Left ventricle myocardium inferior (tissue), 1 donor: ENCODE data around the gene MT1A. TPM values are rescaled to one million over a fixed set of nuclear protein-coding genes. Genes with fewer than 3 reads are reported as not detected.

Source experiments
- DNase-seq: peaks from one replicate; pipeline ENCODE4 v3.0.0-alpha.2; 2020
- H3K27ac ChIP-seq: fragments of 200-600 bp; replicated peaks from 2 replicates; pipeline ENCODE4 v1.8.0; 2021
- H3K27me3 ChIP-seq: fragments of 200-600 bp; 2 replicates; pipeline ENCODE4 v1.8.0; 2021; ENCODE audit warnings: low read depth
- H3K36me3 ChIP-seq: fragments of 200-600 bp; 2 replicates; pipeline ENCODE4 v1.8.0; 2021
- H3K4me1 ChIP-seq: fragments of 200-600 bp; 2 replicates; pipeline ENCODE4 v1.8.0; 2021
- H3K4me3 ChIP-seq: fragments of 200-600 bp; 2 replicates; pipeline ENCODE4 v1.8.0; 2021; ENCODE audit warnings: mild to moderate bottlenecking, moderate library complexity
- H3K9me3 ChIP-seq: fragments of 200-600 bp; replicated peaks from 2 replicates; pipeline ENCODE4 v1.8.0; 2021
- CTCF ChIP-seq: fragments of 200-600 bp; IDR thresholded peaks from 2 replicates; pipeline ENCODE4 v1.8.0; 2021; ENCODE audit warnings: antibody characterized with exemption, mild to moderate bottlenecking, borderline replicate concordance
- intact Hi-C: fragments of 100-400 bp; cut with micrococcal nuclease; formaldehyde crosslinking; loops from one replicate; pipeline ENCODE4 v1.11.0; 2022
- total RNA-seq: library from RNA; stranded (reverse); fragmentation: NEBNext Ultra II Directional; extraction: Animal tissue kit (Norgen Biotek cat#: 25700); gene quantifications from one replicate; pipeline ENCODE4 v1.2.1, GENCODE V29; 2021
- donor health status: DM: no; HTN: yes; CAD: no; lungs with severe emphysema.

Gene MT1A
- total RNA-seq, 1 donor from 2014 or later, result 1.2 TPM

DNA sequence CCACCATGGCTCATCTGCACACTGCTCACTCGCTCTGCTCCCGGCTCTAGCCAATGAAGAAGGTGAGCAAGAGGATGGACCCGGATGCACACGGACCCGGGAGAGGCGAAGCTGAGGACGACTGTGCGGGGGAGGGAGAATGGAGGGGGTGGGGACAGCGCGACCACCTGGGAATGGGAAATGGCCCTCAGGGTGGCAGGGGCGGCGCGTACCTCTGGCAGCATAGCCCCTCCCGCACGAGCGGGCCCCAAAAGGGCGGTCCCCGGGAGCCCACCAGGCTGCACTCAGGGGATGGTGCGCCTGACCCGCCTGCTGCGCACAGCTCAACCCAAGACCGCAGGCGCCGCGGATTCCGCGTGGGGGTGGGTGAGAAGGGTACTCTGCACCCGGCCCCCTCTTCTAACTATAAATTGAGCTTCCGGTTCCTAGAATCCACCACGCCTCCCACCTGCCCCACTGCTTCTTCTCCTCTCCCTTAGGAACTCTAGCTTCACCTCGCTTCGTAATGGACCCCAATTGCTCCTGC lies 37.3 kb downstream of the MT1A start:
- H3K4me3 ChIP-seq, result peak overlapping the region; percentile 55
- H3K27me3 ChIP-seq, result peaks cover 59% of the 10 kb centered on the region
- no peaks in the 10 kb centered on the region for H3K9me3 ChIP-seq
- no peak overlapping the region for H3K27ac ChIP-seq
- peaks cover 30% of the 10 kb centered on the region for H3K4me1 ChIP-seq
- DNase-seq, result no peak
- no peak for TF ChIP-seq CTCF
- no peaks in the 10 kb centered on the region for H3K36me3 ChIP-seq
- intact Hi-C loops, result no loop called here

DNA sequence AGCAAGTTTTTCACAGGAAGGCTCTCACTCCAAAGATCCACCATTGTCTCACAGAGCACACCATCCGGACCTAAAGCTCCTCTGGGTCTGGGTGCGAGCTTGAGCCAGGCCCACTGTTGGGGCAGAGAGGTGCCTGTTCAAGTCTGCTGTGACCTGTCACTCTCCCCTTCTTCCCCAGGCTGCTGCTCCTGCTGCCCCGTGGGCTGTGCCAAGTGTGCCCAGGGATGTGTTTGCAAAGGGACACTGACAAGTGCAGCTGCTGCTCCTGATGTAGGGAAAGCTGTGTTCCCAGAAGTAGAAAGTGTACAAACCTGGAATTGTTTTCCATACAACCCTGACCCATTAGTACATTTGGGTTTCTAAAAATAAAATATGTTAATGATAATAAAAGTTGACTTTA lies 39.0 kb downstream of the MT1A start:
- Histone ChIP-seq H3K4me3 (no peak overlapping the region), H3K27me3 (peaks cover 42% of the 10 kb centered on the region), H3K36me3 (no peaks in the 10 kb centered on the region), H3K27ac (no peak overlapping the region), H3K9me3 (no peaks in the 10 kb centered on the region), H3K4me1 (peaks cover 44% of the 10 kb centered on the region)
- intact Hi-C loops, result no loop called here
- TF ChIP-seq CTCF, result no peak
- DNase-seq, result no peak

- peak overlapping the region; percentile 94 for H3K27ac ChIP-seq
- intact Hi-C loops, result no loop called here
- TF ChIP-seq CTCF, result no peak
- no peak overlapping the region for H3K4me3 ChIP-seq
- H3K36me3 ChIP-seq, result no peaks in the 10 kb centered on the region
- peaks cover 25% of the 10 kb centered on the region for H3K27me3 ChIP-seq
- no peak for DNase-seq
- no peaks in the 10 kb centered on the region for H3K9me3 ChIP-seq
- peaks cover 61% of the 10 kb centered on the region for H3K4me1 ChIP-seq
Observed at GRCh38 chr16:56679078-56679730, 40.7 kb downstream of the MT1A start.

DNA sequence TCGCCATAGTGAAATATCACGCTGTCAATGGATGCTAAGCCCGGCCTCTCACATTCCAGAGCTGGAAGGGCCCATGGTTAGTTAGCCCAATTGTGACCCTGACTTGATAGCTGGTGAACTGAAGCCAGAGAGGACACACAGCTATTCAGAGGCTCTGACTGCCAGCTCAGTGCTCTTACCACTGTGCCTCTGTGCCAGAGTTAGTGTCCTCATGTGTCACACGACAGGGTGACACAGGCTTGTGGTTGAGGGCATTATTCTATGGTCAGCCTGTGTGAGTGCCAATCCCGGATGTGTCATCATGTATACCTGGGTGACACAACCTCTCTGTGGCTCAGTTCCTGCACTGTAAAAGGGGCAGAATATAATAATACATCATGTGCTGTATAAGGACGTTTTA lies 41.4 kb downstream of the MT1A start:
- Histone ChIP-seq H3K4me1 (peaks cover 67% of the 10 kb centered on the region), H3K27me3 (peaks cover 23% of the 10 kb centered on the region), H3K9me3 (no peaks in the 10 kb centered on the region), H3K36me3 (no peaks in the 10 kb centered on the region), H3K4me3 (no peak overlapping the region), H3K27ac (peak overlapping the region; percentile 94)
- TF ChIP-seq CTCF, result no peak
- no peak for DNase-seq
- intact Hi-C loops, result no loop called here

- H3K4me1 ChIP-seq, result peaks cover 67% of the 10 kb centered on the region
- no peaks in the 10 kb centered on the region for H3K36me3 ChIP-seq
- H3K27ac ChIP-seq, result peak within 1 kb of the TSS; percentile 94
- peak; percentile 96 for DNase-seq
- no peak for TF ChIP-seq CTCF
- no peaks in the 10 kb centered on the region for H3K27me3 ChIP-seq
- intact Hi-C loops, result no loop called here
- H3K9me3 ChIP-seq, result peaks cover 7% of the 10 kb centered on the region
- peak within 1 kb of the TSS; percentile 80 for H3K4me3 ChIP-seq
Observed at GRCh38 chr16:56681939-56682702, 43.7 kb downstream of the MT1A start, which contains the start of gene MT1X. Gene MT1X, plus strand, starts transcription at chr16:56682470. Its CDS starts 71 bp downstream, at chr16:56682541.
